Uterus (tissue), 2 donors: ENCODE results near the gene BLTP1.

Experiments
- POLR2A ChIP-seq, 2 donors: fragments of 450-650 bp; IDR thresholded peaks; one replicate each; pipeline ENCODE4 v1.6.1; 2016; ENCODE audit warnings: antibody characterized with exemption in 2 of 2, mild to moderate bottlenecking in 1 of 2, moderate library complexity in 1 of 2
- TF ChIP-seq, protein P1 (sequence below), 4 experiments: fragments of 200-600 bp in 2 of 4; fragments of 450-650 bp in 2 of 4; sonication (generic) in 2 of 4; IDR thresholded peaks; one replicate each; pipeline ENCODE4 v1.5.1; 2016 to 2019; ENCODE audit warnings: antibody characterized with exemption in 4 of 4, mild to moderate bottlenecking in 2 of 4, moderate library complexity in 1 of 4

DNA sequence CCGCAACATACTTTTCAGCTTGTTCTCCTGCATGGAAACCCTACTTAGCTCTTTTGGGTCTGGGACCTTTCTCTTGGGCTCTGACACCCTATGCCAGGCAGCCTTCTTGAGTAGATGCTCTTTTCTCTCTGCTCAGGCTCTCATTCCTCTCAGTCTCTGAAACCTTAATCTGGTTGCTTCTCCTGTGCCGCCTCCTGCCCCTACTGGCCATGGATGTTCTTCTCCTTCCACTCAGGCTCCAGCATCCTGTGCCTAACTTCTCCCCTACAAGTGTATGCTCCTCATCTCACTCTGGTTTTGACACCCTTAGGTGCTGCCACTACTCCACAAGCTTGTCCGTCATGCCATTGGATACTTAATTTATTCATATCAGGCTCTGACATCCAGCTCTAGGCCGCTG lies 15.2 kb downstream of the BLTP1 start:
- TF ChIP-seq, protein P1, sequence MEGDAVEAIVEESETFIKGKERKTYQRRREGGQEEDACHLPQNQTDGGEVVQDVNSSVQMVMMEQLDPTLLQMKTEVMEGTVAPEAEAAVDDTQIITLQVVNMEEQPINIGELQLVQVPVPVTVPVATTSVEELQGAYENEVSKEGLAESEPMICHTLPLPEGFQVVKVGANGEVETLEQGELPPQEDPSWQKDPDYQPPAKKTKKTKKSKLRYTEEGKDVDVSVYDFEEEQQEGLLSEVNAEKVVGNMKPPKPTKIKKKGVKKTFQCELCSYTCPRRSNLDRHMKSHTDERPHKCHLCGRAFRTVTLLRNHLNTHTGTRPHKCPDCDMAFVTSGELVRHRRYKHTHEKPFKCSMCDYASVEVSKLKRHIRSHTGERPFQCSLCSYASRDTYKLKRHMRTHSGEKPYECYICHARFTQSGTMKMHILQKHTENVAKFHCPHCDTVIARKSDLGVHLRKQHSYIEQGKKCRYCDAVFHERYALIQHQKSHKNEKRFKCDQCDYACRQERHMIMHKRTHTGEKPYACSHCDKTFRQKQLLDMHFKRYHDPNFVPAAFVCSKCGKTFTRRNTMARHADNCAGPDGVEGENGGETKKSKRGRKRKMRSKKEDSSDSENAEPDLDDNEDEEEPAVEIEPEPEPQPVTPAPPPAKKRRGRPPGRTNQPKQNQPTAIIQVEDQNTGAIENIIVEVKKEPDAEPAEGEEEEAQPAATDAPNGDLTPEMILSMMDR (IDR thresholded peaks at IDR 0.05): no peak
- no peak for TF ChIP-seq POLR2A (IDR thresholded peaks at IDR 0.05)
